Stimulated activated CD4-positive, alpha-beta T cell treated with anti-CD3 and anti-CD28 coated beads, Interleukin-1b, Interleukin-23, amount 100 ng/mL, for 24 hours (primary cell): ENCODE data around the gene PTGES2.

Experiments used
- DNase-seq, 4 experiments: peaks; one replicate each; pipeline ENCODE4 v3.0.0-alpha.2; 2020; ENCODE audit warnings: low read depth in 4 of 4, low spot score in 1 of 4

The PTGES2 gene

GRCh38 chr9:128105538-128106175 lies 21.9 kb downstream of the PTGES2 start:
- no peak for DNase-seq

- no peak for DNase-seq
Measured at GRCh38 chr9:128104171-128104618, 23.3 kb downstream of the PTGES2 start.

GRCh38 chr9:128103589-128103962 lies 24.0 kb downstream of the PTGES2 start:
- DNase-seq = no peak

GRCh38 chr9:128102861-128103588 lies 24.5 kb downstream of the PTGES2 start:
- DNase-seq = no peak

GRCh38 chr9:128102196-128102595 lies 25.3 kb downstream of the PTGES2 start:
- DNase-seq = no peak

- no peak for DNase-seq
Measured at GRCh38 chr9:128101690-128102089, 25.8 kb downstream of the PTGES2 start.

- DNase-seq = no peak
Measured at GRCh38 chr9:128101231-128101661, 26.3 kb downstream of the PTGES2 start.

- DNase-seq = no peak
Measured at GRCh38 chr9:128100581-128100980, 26.9 kb downstream of the PTGES2 start.

GRCh38 chr9:128099932-128100491 lies 27.5 kb downstream of the PTGES2 start:
- DNase-seq = no peak

- DNase-seq = no peak
Measured at GRCh38 chr9:128099231-128099931, 28.1 kb downstream of the PTGES2 start.

- peak in 3 of 4 experiments; percentile 47 to 55 (median 47) for DNase-seq
Measured at GRCh38 chr9:128098297-128099230, 29.0 kb downstream of the PTGES2 start.

GRCh38 chr9:128097543-128098296 lies 29.8 kb downstream of the PTGES2 start:
- DNase-seq = no peak

GRCh38 chr9:128096616-128097536 lies 30.7 kb downstream of the PTGES2 start:
- no peak for DNase-seq

- no peak for DNase-seq
Measured at GRCh38 chr9:128094950-128095544, 32.5 kb downstream of the PTGES2 start.

- DNase-seq = peak; percentile 50 to 81 (median 69)
Measured at GRCh38 chr9:128094166-128094949, 33.2 kb downstream of the PTGES2 start.

- DNase-seq = no peak
Measured at GRCh38 chr9:128093011-128093410, 34.5 kb downstream of the PTGES2 start.

- no peak for DNase-seq
Measured at GRCh38 chr9:128092199-128092977, 35.1 kb downstream of the PTGES2 start.
